Neural cell (in vitro differentiated cells): ENCODE results near the gene SH3GL1. TPM values are rescaled to one million over a fixed set of nuclear protein-coding genes. Genes with fewer than 3 reads are reported as not detected.

Experiments used
- H2AFZ ChIP-seq: fragments of 200-600, 300-800 bp; sonication (generic), shearing (Covaris generic); 2 replicates; pipeline ENCODE4 v1.6.0; 2014; ENCODE audit warnings: low read depth, mild to moderate bottlenecking, antibody characterized with exemption, low read length, moderate library complexity
- H3F3A ChIP-seq: fragments of 200-600 bp; shearing (Covaris generic); 2 replicates; pipeline ENCODE4 v1.6.1; 2016; ENCODE audit warnings: mild to moderate bottlenecking, moderate library complexity, mixed read lengths, antibody characterized with exemption, low read length; ENCODE audit not compliant: insufficient read depth, poor library complexity, severe bottlenecking
- H3K27ac ChIP-seq: fragments of 200-600, 300-800 bp; sonication (generic), shearing (Covaris generic); 2 replicates; pipeline ENCODE4 v1.5.1; 2014; ENCODE audit warnings: mild to moderate bottlenecking, low read length, moderate library complexity
- H3K27me3 ChIP-seq: fragments of 300-800, 200-600 bp; sonication (generic), shearing (Covaris generic); 2 replicates; pipeline ENCODE4 v1.6.0; 2014; ENCODE audit warnings: mild to moderate bottlenecking, low read depth, low read length, moderate library complexity; ENCODE audit not compliant: insufficient read depth
- H3K36me3 ChIP-seq: fragments of 300-800, 200-600 bp; sonication (generic), shearing (Covaris generic); 2 replicates; pipeline ENCODE4 v1.5.1; 2014; ENCODE audit warnings: mild to moderate bottlenecking, antibody characterized with exemption, low read length, moderate library complexity; ENCODE audit not compliant: insufficient read depth
- H3K4me2 ChIP-seq: fragments of 300-800, 200-600 bp; sonication (generic), shearing (Covaris generic); 2 replicates; pipeline ENCODE4 v1.6.0; 2014; ENCODE audit warnings: mild to moderate bottlenecking, low read length
- H3K4me3 ChIP-seq: fragments of 300-800, 200-600 bp; sonication (generic), shearing (Covaris generic); 2 replicates; pipeline ENCODE4 v1.5.1; 2014; ENCODE audit warnings: mild to moderate bottlenecking, low read length, moderate library complexity
- H3K79me2 ChIP-seq: fragments of 200-600 bp; shearing (Covaris generic); replicated peaks from 2 replicates; pipeline ENCODE4 v1.6.0; 2014; ENCODE audit warnings: mild to moderate bottlenecking, low read length, moderate library complexity; ENCODE audit not compliant: insufficient read depth
- H3K9ac ChIP-seq: fragments of 300-800, 200-600 bp; sonication (generic), shearing (Covaris generic); 2 replicates; pipeline ENCODE4 v1.6.1; 2016; ENCODE audit warnings: mild to moderate bottlenecking, low read length, mixed read lengths
- H3K9me2 ChIP-seq: fragments of 200-600 bp; shearing (Covaris generic); 2 replicates; pipeline ENCODE4 v1.6.1; 2016; ENCODE audit warnings: mild to moderate bottlenecking, low read length, mixed read lengths; ENCODE audit not compliant: insufficient read depth
- H3K9me3 ChIP-seq: fragments of 200-600, 300-800 bp; sonication (generic), shearing (Covaris generic); 2 replicates; pipeline ENCODE4 v1.6.1; 2016; ENCODE audit warnings: mild to moderate bottlenecking, mixed run types, low read length, moderate library complexity, mixed read lengths
- H4K20me1 ChIP-seq: fragments of 200-600 bp; shearing (Covaris generic); 2 replicates; pipeline ENCODE4 v1.6.1; 2016; ENCODE audit warnings: mild to moderate bottlenecking, mixed run types; ENCODE audit not compliant: insufficient read depth
- CTCF ChIP-seq: fragments of 450-650 bp; IDR thresholded peaks from 2 replicates; pipeline ENCODE4 v1.5.1; 2014; ENCODE audit warnings: antibody characterized with exemption, mild to moderate bottlenecking, moderate library complexity; ENCODE audit not compliant: poor library complexity, severe bottlenecking
- EP300 ChIP-seq: fragments of 450-650 bp; conservative IDR thresholded peaks from 2 replicates; pipeline ENCODE4 v1.6.1; 2014; ENCODE audit warnings: antibody characterized with exemption, mild to moderate bottlenecking, moderate library complexity; ENCODE audit not compliant: poor library complexity, severe bottlenecking
- EZH2 ChIP-seq: fragments of 200-600, 300-800 bp; shearing (Covaris generic), sonication (generic); IDR thresholded peaks from 2 replicates; pipeline ENCODE4 v1.6.1; 2014; ENCODE audit warnings: antibody characterized with exemption, low read length, borderline replicate concordance, mild to moderate bottlenecking; ENCODE audit not compliant: insufficient read depth, poor library complexity, severe bottlenecking
- MXI1 ChIP-seq: fragments of 450-650 bp; conservative IDR thresholded peaks from 2 replicates; pipeline ENCODE4 v1.6.1; 2014; ENCODE audit warnings: antibody characterized with exemption, mild to moderate bottlenecking; ENCODE audit not compliant: poor library complexity, severe bottlenecking
- POLR2AphosphoS5 ChIP-seq: IDR thresholded peaks from 2 replicates; pipeline ENCODE4 v1.6.1; 2012
- RAD21 ChIP-seq: fragments of 450-650 bp; conservative IDR thresholded peaks from 2 replicates; pipeline ENCODE4 v1.6.1; 2014; ENCODE audit warnings: antibody characterized with exemption, mild to moderate bottlenecking, moderate library complexity
- REST ChIP-seq: IDR thresholded peaks from 2 replicates; pipeline ENCODE4 v1.6.1; 2012; ENCODE audit warnings: borderline replicate concordance
- SMC3 ChIP-seq: fragments of 450-650 bp; conservative IDR thresholded peaks from 2 replicates; pipeline ENCODE4 v1.6.1; 2014; ENCODE audit warnings: antibody characterized with exemption, mild to moderate bottlenecking, moderate library complexity; ENCODE audit not compliant: poor library complexity
- TAF1 ChIP-seq: IDR thresholded peaks from 2 replicates; pipeline ENCODE4 v1.6.1; 2012; ENCODE audit warnings: low read depth
- polyA plus RNA-seq: library from polyadenylated mRNA; depleted of rRNA; stranded (reverse); fragments of >200 nt; gene quantifications from 2 replicates; pipeline ENCODE4 v1.2.3, GENCODE V29; 2014

The SH3GL1 gene
- polyA plus RNA-seq, 1 donor from 2014 or later, result 25.2 TPM

GRCh38 chr19:4354282-4354681 lies 46.1 kb downstream of the SH3GL1 start (continued):
- TF ChIP-seq SMC3 (no peak), MXI1 (no peak)

- Histone ChIP-seq H3K9me2 (no peaks in the 10 kb centered on the region), H4K20me1 (no peaks in the 10 kb centered on the region), H3K4me2 (no peak overlapping the region), H3F3A (no peaks in the 10 kb centered on the region), H3K79me2 (no peaks in the 10 kb centered on the region), H3K9ac (no peak overlapping the region), H2AFZ (no peak overlapping the region), H3K27ac (no peak overlapping the region), H3K27me3 (no peaks in the 10 kb centered on the region), H3K9me3 (no peaks in the 10 kb centered on the region), H3K36me3 (no peaks in the 10 kb centered on the region), H3K4me3 (no peak overlapping the region)
- TF ChIP-seq RAD21, result peak; percentile 60
- TF ChIP-seq CTCF, result peak; percentile 68
- peak; percentile 68 for TF ChIP-seq SMC3
- no peak for TF ChIP-seq REST
These were observed 47.6 kb downstream of the SH3GL1 start for GRCh38 chr19:4352701-4353121.

GRCh38 chr19:4350726-4351125 lies 49.6 kb downstream of the SH3GL1 start:
- Histone ChIP-seq H3K27me3 (no peaks in the 10 kb centered on the region), H3K4me2 (no peak overlapping the region), H3K36me3 (no peaks in the 10 kb centered on the region), H3K27ac (no peak overlapping the region), H3F3A (no peaks in the 10 kb centered on the region), H3K9me2 (no peaks in the 10 kb centered on the region), H3K9ac (no peak overlapping the region), H3K9me3 (no peaks in the 10 kb centered on the region), H3K79me2 (no peaks in the 10 kb centered on the region), H3K4me3 (no peak overlapping the region), H4K20me1 (no peaks in the 10 kb centered on the region), H2AFZ (no peak overlapping the region)
- TF ChIP-seq TAF1 (no peak), MXI1 (no peak), EP300 (no peak), EZH2 (no peak), CTCF (no peak), SMC3 (no peak), REST (no peak), POLR2AphosphoS5 (no peak), RAD21 (no peak)
